Peyer's patch (tissue), 4 donors: ENCODE measurements around the gene MGMT.

Source experiments
- CTCF ChIP-seq, 6 experiments: fragments of 450-650 bp in 4 of 6; fragments of 200-600 bp in 2 of 6; sonication (generic) in 1 of 6; IDR thresholded peaks; one replicate each; pipeline ENCODE4 v1.5.1; 2017 to 2019; ENCODE audit warnings: antibody characterized with exemption in 6 of 6, mild to moderate bottlenecking in 3 of 6, moderate library complexity in 1 of 6
- POLR2A ChIP-seq, 2 donors: fragments of 450-650 bp; IDR thresholded peaks; one replicate each; pipeline ENCODE4 v1.5.1; 2017; ENCODE audit warnings: antibody characterized with exemption in 2 of 2, mild to moderate bottlenecking in 2 of 2, moderate library complexity in 2 of 2

GRCh38 chr10:129725482-129725881 is 258.4 kb downstream of the MGMT start:
- TF ChIP-seq CTCF (IDR thresholded peaks at IDR 0.05) (no peak), POLR2A (IDR thresholded peaks at IDR 0.05) (no peak)
